ENCODE measurements around the gene SLC5A2. TPM values are rescaled to one million over a fixed set of nuclear protein-coding genes. Genes with fewer than 3 reads are reported as not detected.
"Not testable (repeated sequence)": the region's sequence is repeated elsewhere in the genome, so short reads cannot be mapped to it uniquely, and the experiment has no call there.

SLC5A2 gene
- total RNA-seq, 1 experiment from 2014 or later: 0.11 TPM

DNA sequence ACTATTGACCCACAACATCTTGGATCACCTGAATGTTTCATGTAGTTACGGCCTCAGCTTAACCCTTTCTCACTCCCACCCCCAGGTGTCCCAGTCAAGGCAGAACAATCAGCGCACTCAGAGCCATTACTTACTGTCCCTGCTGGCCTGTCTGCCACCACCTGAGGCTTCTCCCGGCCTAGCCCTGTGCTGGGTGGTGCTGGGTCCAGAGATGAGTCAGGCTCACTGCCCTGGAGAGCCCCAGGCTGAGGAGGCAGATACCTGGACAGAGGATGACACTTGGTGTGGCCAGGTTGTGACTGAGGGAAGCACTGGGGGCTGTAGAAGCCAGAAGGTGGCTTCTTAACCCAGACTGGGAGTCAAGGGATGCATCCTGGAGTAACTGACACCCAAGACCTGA, 4.0 kb upstream of the SLC5A2 start:
- Histone ChIP-seq H2AFZ (ENCODE audit: low read length) (no peak overlapping the region), H3K36me3 (ENCODE audit: low read depth, low read length) (no peaks in the 10 kb centered on the region), H3K9me3 (ENCODE audit: low read length) (no peaks in the 10 kb centered on the region), H3K9ac (ENCODE audit: low read length) (no peak overlapping the region), H3K4me1 (ENCODE audit: insufficient read depth, low read length) (no peaks in the 10 kb centered on the region), H3K4me3 (ENCODE audit: low read length) (no peak overlapping the region), H3K79me2 (ENCODE audit: low read length) (no peaks in the 10 kb centered on the region), H3K27me3 (ENCODE audit: low read length) (no peaks in the 10 kb centered on the region), H3K27ac (ENCODE audit: low read length) (no peak overlapping the region), H3F3A (ENCODE audit: low read length, unreplicated experiment) (no peaks in the 10 kb centered on the region), H4K20me1 (ENCODE audit: low read length) (no peaks in the 10 kb centered on the region), H3K4me2 (ENCODE audit: low read length) (no peak overlapping the region), H3K9me2 (replicated peaks; ENCODE audit: low read length) (no peaks in the 10 kb centered on the region)
- no peak for TF ChIP-seq EZH2phosphoT487 (IDR thresholded peaks at IDR 0.05; ENCODE audit: borderline replicate concordance, low read length)
- no peak for TF ChIP-seq EZH2 (IDR thresholded peaks at IDR 0.05; ENCODE audit: low read length, unreplicated experiment)
- TF ChIP-seq, protein P1, sequence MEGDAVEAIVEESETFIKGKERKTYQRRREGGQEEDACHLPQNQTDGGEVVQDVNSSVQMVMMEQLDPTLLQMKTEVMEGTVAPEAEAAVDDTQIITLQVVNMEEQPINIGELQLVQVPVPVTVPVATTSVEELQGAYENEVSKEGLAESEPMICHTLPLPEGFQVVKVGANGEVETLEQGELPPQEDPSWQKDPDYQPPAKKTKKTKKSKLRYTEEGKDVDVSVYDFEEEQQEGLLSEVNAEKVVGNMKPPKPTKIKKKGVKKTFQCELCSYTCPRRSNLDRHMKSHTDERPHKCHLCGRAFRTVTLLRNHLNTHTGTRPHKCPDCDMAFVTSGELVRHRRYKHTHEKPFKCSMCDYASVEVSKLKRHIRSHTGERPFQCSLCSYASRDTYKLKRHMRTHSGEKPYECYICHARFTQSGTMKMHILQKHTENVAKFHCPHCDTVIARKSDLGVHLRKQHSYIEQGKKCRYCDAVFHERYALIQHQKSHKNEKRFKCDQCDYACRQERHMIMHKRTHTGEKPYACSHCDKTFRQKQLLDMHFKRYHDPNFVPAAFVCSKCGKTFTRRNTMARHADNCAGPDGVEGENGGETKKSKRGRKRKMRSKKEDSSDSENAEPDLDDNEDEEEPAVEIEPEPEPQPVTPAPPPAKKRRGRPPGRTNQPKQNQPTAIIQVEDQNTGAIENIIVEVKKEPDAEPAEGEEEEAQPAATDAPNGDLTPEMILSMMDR (conservative IDR thresholded peaks at IDR 0.05; ENCODE audit: low read depth, low read length): no peak
- ChIA-PET CTCF (no interaction called here), POLR2A (ENCODE audit: unreplicated experiment) (no interaction called here)
- no peak; the same call in 1 of the 2 replicates for ATAC-seq
- intact Hi-C loops (cut with micrococcal nuclease): no loop called here
- DNase-seq: no peak
- no TSS peak for BruUV-seq (replicated peaks)

DNA sequence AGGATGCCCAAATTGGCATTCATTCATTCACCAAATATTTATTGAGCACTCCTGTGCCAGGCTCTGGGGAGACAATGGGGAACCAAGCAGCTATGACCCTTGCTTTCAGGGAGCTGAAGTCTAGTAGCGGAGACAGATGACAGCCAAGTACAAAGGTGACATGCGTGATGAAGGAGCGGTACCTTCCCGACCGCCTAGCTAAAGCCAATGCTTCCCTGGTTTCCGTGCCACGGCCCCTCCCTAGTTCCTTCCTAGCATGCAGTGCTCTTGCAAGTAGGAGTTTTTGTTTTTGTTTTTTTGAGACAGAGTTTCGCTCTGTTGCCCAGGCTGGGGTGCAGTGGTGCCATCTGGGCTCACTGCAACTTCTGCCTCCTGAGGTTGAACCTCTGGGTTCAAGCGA, 3.2 kb upstream of the SLC5A2 start:
- H3K27me3 ChIP-seq (ENCODE audit: low read length): no peaks in the 10 kb centered on the region
- ChIA-PET CTCF (no interaction called here), POLR2A (ENCODE audit: unreplicated experiment) (no interaction called here)
- no peaks in the 10 kb centered on the region for H3K36me3 ChIP-seq (ENCODE audit: low read depth, low read length)
- H3K9me2 ChIP-seq (replicated peaks; ENCODE audit: low read length): no peaks in the 10 kb centered on the region
- no peak for TF ChIP-seq EZH2phosphoT487 (IDR thresholded peaks at IDR 0.05; ENCODE audit: borderline replicate concordance, low read length)
- no peak for TF ChIP-seq EZH2 (IDR thresholded peaks at IDR 0.05; ENCODE audit: low read length, unreplicated experiment)
- TF ChIP-seq, protein P1 (conservative IDR thresholded peaks at IDR 0.05; ENCODE audit: low read depth, low read length): no peak
- no peaks in the 10 kb centered on the region for H4K20me1 ChIP-seq (ENCODE audit: low read length)
- DNase-seq (no peak), ATAC-seq (no peak)
- H3F3A ChIP-seq (ENCODE audit: low read length, unreplicated experiment): no peaks in the 10 kb centered on the region
- H3K27ac ChIP-seq (ENCODE audit: low read length): no peak overlapping the region
- no peak overlapping the region for H3K9ac ChIP-seq (ENCODE audit: low read length)
- no peaks in the 10 kb centered on the region for H3K4me1 ChIP-seq (ENCODE audit: insufficient read depth, low read length)
- no peaks in the 10 kb centered on the region for H3K9me3 ChIP-seq (ENCODE audit: low read length)
- H3K4me3 ChIP-seq (ENCODE audit: low read length): no peak overlapping the region
- H3K79me2 ChIP-seq (ENCODE audit: low read length): no peaks in the 10 kb centered on the region
- H2AFZ ChIP-seq (ENCODE audit: low read length): no peak overlapping the region
- H3K4me2 ChIP-seq (ENCODE audit: low read length): no peak overlapping the region
- intact Hi-C loops (cut with micrococcal nuclease): no loop called here
- BruUV-seq (replicated peaks): no TSS peak

DNA sequence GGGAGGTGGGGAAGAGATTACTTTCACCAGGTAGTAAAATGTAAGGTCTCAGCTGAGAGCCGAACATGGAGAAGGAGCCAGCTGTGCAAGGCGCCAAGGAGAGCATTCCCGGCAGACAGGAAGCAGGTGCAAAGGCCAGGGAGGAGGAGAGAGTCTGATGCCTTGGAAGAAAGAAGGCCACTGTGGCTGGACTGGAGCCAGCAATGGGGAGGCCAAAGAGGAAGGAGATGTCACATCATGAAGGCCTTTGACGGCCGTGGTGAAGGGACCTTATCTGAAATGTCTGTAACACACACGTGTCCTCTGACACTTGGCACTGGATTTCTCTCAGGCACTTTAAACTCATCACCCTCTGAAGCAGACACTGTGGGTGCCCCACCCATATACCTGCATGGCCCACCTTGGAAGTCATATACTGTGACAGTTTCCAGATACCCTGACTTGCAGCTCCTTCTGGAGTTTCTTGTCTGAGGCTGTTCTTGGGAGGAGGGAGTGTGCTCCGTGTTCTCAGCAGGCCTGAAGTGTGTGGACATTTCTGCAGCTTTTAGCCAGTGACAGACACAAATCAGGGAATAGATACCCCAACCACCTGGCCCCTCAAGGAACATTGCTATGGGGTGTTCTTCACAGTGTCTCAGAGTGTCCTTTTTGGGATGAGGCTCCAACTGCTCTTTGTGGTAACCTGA, 1.9 kb upstream of the SLC5A2 start:
- BruUV-seq (replicated peaks): no TSS peak
- no peak for TF ChIP-seq EZH2 (IDR thresholded peaks at IDR 0.05; ENCODE audit: low read length, unreplicated experiment)
- TF ChIP-seq, protein P1 (conservative IDR thresholded peaks at IDR 0.05; ENCODE audit: low read depth, low read length): no peak
- no peak for TF ChIP-seq EZH2phosphoT487 (IDR thresholded peaks at IDR 0.05; ENCODE audit: borderline replicate concordance, low read length)

DNA sequence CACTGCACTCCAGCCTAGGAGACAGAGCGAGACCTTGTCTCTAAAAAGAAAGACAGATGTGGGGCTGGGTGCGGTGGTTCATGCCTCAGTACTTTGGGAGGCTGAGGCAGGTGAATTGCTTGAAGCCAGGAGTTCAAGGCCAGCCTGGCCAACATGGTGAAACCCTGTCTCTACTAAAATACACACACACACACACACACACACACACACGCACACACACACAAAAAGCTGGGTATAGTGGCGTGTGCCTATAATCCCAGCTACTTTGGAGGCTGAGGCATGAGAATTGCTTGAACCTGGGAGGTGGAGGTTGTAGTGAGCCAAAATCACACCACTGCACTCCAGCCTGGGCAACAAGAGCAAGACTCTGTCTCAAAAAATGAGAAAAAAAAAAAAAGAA, 1.1 kb downstream of the SLC5A2 start:
- H3K9ac ChIP-seq (ENCODE audit: low read length); H2AFZ ChIP-seq (ENCODE audit: low read length); H3F3A ChIP-seq (ENCODE audit: low read length, unreplicated experiment); BruUV-seq (replicated peaks); ATAC-seq; intact Hi-C loops (cut with micrococcal nuclease); H3K79me2 ChIP-seq (ENCODE audit: low read length); DNase-seq; H3K4me1 ChIP-seq (ENCODE audit: insufficient read depth, low read length); H3K36me3 ChIP-seq (ENCODE audit: low read depth, low read length); H3K9me3 ChIP-seq (ENCODE audit: low read length); H3K27me3 ChIP-seq (ENCODE audit: low read length); H4K20me1 ChIP-seq (ENCODE audit: low read length); CTCF ChIA-PET; H3K4me2 ChIP-seq (ENCODE audit: low read length); H3K9me2 ChIP-seq (replicated peaks; ENCODE audit: low read length); H3K27ac ChIP-seq (ENCODE audit: low read length); POLR2A ChIA-PET (ENCODE audit: unreplicated experiment); H3K4me3 ChIP-seq (ENCODE audit: low read length): not testable (repeated sequence)

More for the DNA sequence above, 1.9 kb upstream of the SLC5A2 start:
- H3F3A ChIP-seq (ENCODE audit: low read length, unreplicated experiment): no peaks in the 10 kb centered on the region
- H3K4me3 ChIP-seq (ENCODE audit: low read length): no peak overlapping the region
- no peak overlapping the region for H2AFZ ChIP-seq (ENCODE audit: low read length)
- H3K4me2 ChIP-seq (ENCODE audit: low read length): no peak overlapping the region
- H3K9ac ChIP-seq (ENCODE audit: low read length): no peak overlapping the region
- H3K9me3 ChIP-seq (ENCODE audit: low read length): no peaks in the 10 kb centered on the region
- POLR2A ChIA-PET (ENCODE audit: unreplicated experiment): no interaction called here
- H3K27ac ChIP-seq (ENCODE audit: low read length): no peak overlapping the region
- H3K79me2 ChIP-seq (ENCODE audit: low read length): no peaks in the 10 kb centered on the region
- H3K36me3 ChIP-seq (ENCODE audit: low read depth, low read length): no peaks in the 10 kb centered on the region
- H4K20me1 ChIP-seq (ENCODE audit: low read length): no peaks in the 10 kb centered on the region
- H3K27me3 ChIP-seq (ENCODE audit: low read length): no peaks in the 10 kb centered on the region
- no peaks in the 10 kb centered on the region for H3K9me2 ChIP-seq (replicated peaks; ENCODE audit: low read length)
- no peak for DNase-seq
- CTCF ChIA-PET: no interaction called here
- intact Hi-C loops (cut with micrococcal nuclease): no loop called here
- no peaks in the 10 kb centered on the region for H3K4me1 ChIP-seq (ENCODE audit: insufficient read depth, low read length)
- ATAC-seq: no peak
